NT2/D1 (cell line): Measurements from ENCODE around the gene GHRHR.

Experiments used
- DNase-seq: peaks from one replicate; pipeline ENCODE4 v3.0.0-alpha.2; 2011; ENCODE audit warnings: low read depth, low spot score
- H3K27me3 ChIP-seq: 2 replicates; pipeline ENCODE4 v1.6.0; 2011; ENCODE audit warnings: mild to moderate bottlenecking; ENCODE audit not compliant: insufficient read length, insufficient read depth
- H3K36me3 ChIP-seq: 2 replicates; pipeline ENCODE4 v1.6.1; 2011; ENCODE audit warnings: mild to moderate bottlenecking, low read length, mixed read lengths; ENCODE audit not compliant: insufficient read depth, insufficient read length
- H3K4me1 ChIP-seq: 2 replicates; pipeline ENCODE4 v1.5.1; 2011; ENCODE audit not compliant: insufficient read depth, insufficient read length
- H3K4me3 ChIP-seq: 2 replicates; pipeline ENCODE4 v1.5.1; 2011; ENCODE audit warnings: low read depth; ENCODE audit not compliant: insufficient read length
- H3K9ac ChIP-seq: 2 replicates; pipeline ENCODE4 v1.6.0; 2011; ENCODE audit warnings: low read depth; ENCODE audit not compliant: insufficient read length
- H3K9me3 ChIP-seq: 2 replicates; pipeline ENCODE4 v1.5.1; 2011; ENCODE audit warnings: mild to moderate bottlenecking, low read length; ENCODE audit not compliant: insufficient read depth
- SUZ12 ChIP-seq: IDR thresholded peaks from 2 replicates; pipeline ENCODE4 v1.6.1; 2011; ENCODE audit not compliant: insufficient read length, insufficient read depth; ENCODE audit errors: extremely low read depth
- YY1 ChIP-seq: IDR thresholded peaks from 2 replicates; pipeline ENCODE4 v1.6.1; 2011; ENCODE audit not compliant: insufficient read length, insufficient read depth
- ZNF274 ChIP-seq: IDR thresholded peaks from 2 replicates; pipeline ENCODE4 v1.6.1; 2011; ENCODE audit warnings: mild to moderate bottlenecking, low read depth, low read length

GHRHR gene

GRCh38 chr7:30989824-30990672, 26.3 kb downstream of the GHRHR start:
- Histone ChIP-seq H3K36me3 (peaks cover 6% of the 10 kb centered on the region), H3K9ac (no peak overlapping the region), H3K4me1 (peaks cover 45% of the 10 kb centered on the region), H3K27me3 (peaks cover 4% of the 10 kb centered on the region), H3K9me3 (no peaks in the 10 kb centered on the region), H3K4me3 (no peak overlapping the region)
- DNase-seq, result no peak
- TF ChIP-seq ZNF274 (no peak), YY1 (no peak), SUZ12 (no peak)

DNA sequence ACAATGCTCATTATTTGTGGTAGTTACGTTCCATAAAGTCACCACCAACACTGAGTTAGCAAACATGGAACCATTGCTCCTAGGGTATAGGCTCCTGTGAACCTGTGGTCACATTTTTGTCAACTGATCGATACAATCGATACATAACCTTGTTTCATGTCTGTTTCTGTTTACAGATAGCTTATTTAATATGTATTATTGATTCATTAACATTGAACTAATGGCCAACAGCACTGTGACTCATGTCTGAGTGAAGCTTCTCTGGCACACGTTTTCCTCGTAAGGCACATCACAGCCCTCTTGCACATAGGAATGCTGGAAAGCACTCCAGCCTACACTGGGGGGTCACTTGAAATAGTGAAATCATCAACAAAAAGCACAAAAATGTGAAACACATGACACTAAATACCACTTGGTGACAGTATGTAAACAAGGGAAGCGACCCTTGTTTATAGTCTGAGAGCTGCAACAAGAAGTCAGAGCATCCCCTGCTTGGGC, 27.0 kb downstream of the GHRHR start:
- no peak for DNase-seq
- Histone ChIP-seq H3K9ac (no peak overlapping the region), H3K4me1 (peaks cover 39% of the 10 kb centered on the region), H3K27me3 (peaks cover 4% of the 10 kb centered on the region), H3K36me3 (peaks cover 6% of the 10 kb centered on the region), H3K9me3 (no peaks in the 10 kb centered on the region), H3K4me3 (no peak overlapping the region)
- TF ChIP-seq SUZ12 (no peak), YY1 (no peak), ZNF274 (no peak)

DNA sequence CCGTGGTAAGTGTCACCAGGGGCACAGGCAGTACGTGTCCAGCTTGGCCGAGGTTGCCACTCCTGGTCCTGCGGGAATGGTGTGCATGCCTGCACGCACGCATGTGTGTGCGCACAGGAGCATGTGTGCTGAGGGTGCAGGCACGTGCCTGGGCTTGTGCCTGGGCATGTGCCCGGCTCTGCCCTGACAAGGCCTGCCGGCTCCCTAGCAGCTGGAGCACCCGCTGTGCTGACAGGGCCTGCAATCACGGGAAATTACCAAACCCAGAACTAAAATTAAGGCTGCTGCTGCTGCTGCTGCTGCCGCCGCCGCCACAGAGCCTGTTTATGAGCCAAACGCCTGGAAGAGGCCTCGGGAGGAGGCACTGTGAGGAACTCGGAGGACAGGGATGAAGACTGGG, 28.7 kb downstream of the GHRHR start:
- TF ChIP-seq SUZ12 (no peak), ZNF274 (no peak), YY1 (no peak)
- no peaks in the 10 kb centered on the region for H3K27me3 ChIP-seq
- no peak for DNase-seq
- peaks cover 32% of the 10 kb centered on the region for H3K4me1 ChIP-seq
- no peak overlapping the region for H3K4me3 ChIP-seq
- H3K9ac ChIP-seq, result no peak overlapping the region
- peaks cover 6% of the 10 kb centered on the region for H3K36me3 ChIP-seq
- H3K9me3 ChIP-seq, result peaks cover 6% of the 10 kb centered on the region; the same call in 1 of the 2 replicates

DNA sequence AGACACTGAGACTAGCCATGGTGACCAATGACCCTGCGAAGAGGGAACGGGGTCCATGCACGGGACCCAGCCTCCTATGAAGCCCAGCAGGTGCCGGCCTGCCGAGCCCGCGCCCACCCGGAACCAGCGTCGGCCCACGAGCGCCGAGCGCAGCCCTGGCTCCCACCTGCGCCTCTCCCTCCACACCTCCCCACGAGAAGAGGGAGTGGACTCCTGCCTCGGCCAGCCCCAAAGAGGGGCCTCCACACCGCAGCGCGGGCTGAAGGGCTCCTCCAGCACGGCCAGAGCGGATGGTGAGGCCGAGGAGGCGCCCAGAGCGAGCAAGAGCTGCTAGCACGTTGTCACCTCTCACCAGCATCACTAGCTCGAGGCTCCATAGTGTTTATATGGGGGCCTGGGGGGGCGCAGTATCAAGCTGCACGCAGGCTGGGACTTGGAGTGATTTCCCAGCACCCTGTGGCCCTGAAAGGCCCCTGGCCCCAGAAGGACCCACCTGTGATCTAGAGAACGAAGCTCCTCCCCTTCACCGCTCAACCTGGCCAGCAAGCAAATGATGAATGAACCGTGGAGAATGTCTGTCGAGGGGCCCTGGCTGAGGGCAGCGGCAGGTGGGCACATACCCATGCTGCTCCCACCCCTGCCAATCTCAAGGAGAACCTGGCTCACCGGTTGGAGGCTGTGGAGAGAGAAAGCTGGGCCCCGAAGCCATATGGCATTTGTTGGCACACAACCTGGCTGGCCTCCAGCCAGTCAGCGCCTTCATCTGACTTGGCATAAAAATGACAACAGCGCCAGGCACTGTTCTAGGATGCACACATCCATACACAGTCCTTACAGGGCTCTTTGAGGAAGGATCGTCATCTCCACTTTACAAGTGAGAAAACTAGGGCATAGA, 30.7 kb downstream of the GHRHR start:
- Histone ChIP-seq H3K27me3 (no peaks in the 10 kb centered on the region), H3K4me1 (peaks cover 15% of the 10 kb centered on the region), H3K4me3 (no peak overlapping the region), H3K9me3 (peaks cover 6% of the 10 kb centered on the region; the same call in 1 of the 2 replicates), H3K9ac (no peak overlapping the region), H3K36me3 (peaks cover 6% of the 10 kb centered on the region)
- TF ChIP-seq YY1 (no peak), SUZ12 (no peak), ZNF274 (no peak)
- no peak for DNase-seq

- TF ChIP-seq ZNF274 (no peak), YY1 (no peak), SUZ12 (no peak)
- Histone ChIP-seq H3K4me1 (peaks cover 9% of the 10 kb centered on the region), H3K4me3 (no peak overlapping the region), H3K27me3 (no peaks in the 10 kb centered on the region), H3K36me3 (peaks cover 6% of the 10 kb centered on the region), H3K9me3 (peaks cover 6% of the 10 kb centered on the region; the same call in 1 of the 2 replicates), H3K9ac (no peak overlapping the region)
- no peak for DNase-seq
Observed at GRCh38 chr7:30995536-30995935, 31.8 kb downstream of the GHRHR start.

- no peak for TF ChIP-seq SUZ12
- no peak for TF ChIP-seq YY1
- TF ChIP-seq ZNF274, result no peak
- Histone ChIP-seq H3K9ac (no peak overlapping the region), H3K4me1 (peaks cover 9% of the 10 kb centered on the region), H3K36me3 (peaks cover 6% of the 10 kb centered on the region), H3K27me3 (no peaks in the 10 kb centered on the region), H3K4me3 (no peak overlapping the region), H3K9me3 (peaks cover 6% of the 10 kb centered on the region; the same call in 1 of the 2 replicates)
- no peak for DNase-seq
Observed at GRCh38 chr7:30996256-30996655, 32.5 kb downstream of the GHRHR start.

DNA sequence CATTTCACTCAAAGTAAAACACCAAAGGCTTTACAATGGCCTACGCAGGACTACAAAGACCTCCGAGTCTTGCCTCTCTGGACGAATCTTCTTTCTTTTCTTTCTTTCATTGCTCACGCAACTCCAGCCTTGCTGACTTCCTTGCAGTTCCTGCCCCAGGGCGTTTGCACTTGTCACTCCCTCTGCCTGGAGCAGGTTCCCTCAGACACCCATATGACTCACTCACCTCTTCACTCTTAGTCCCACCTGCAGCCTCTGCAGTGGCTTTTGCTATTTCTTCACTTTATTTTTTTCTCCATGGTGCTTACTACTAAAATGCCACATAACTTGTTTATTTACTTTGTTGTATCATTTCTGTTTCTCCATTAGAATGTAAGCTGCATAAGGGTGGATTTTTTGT, 33.1 kb downstream of the GHRHR start:
- DNase-seq, result no peak
- TF ChIP-seq SUZ12 (no peak), ZNF274 (no peak), YY1 (no peak)
- H3K4me1 ChIP-seq, result peaks cover 9% of the 10 kb centered on the region
- peaks cover 6% of the 10 kb centered on the region for H3K36me3 ChIP-seq
- H3K4me3 ChIP-seq, result no peak overlapping the region
- H3K27me3 ChIP-seq, result no peaks in the 10 kb centered on the region
- H3K9me3 ChIP-seq, result peaks cover 6% of the 10 kb centered on the region; the same call in 1 of the 2 replicates
- H3K9ac ChIP-seq, result no peak overlapping the region
